IPS-18a (cell line): Measurements from ENCODE around the gene RABEP2.
"Not testable (repeated sequence)": the region's sequence is repeated elsewhere in the genome, so short reads cannot be mapped to it uniquely, and the experiment has no call there.

Experiments
- H3K27ac ChIP-seq: one replicate; pipeline ENCODE4 v1.5.1; 2013; ENCODE audit warnings: low read length
- H3K27me3 ChIP-seq: one replicate; pipeline ENCODE4 v1.6.1; 2013; ENCODE audit warnings: mild to moderate bottlenecking, low read length; ENCODE audit not compliant: control insufficient read depth, insufficient read depth
- H3K36me3 ChIP-seq: one replicate; pipeline ENCODE4 v1.6.1; 2013; ENCODE audit warnings: low read depth, low read length; ENCODE audit not compliant: control insufficient read depth
- H3K4me1 ChIP-seq: one replicate; pipeline ENCODE4 v1.6.1; 2013; ENCODE audit warnings: low read depth, low read length; ENCODE audit not compliant: control insufficient read depth
- H3K4me3 ChIP-seq: one replicate; pipeline ENCODE4 v1.5.1; 2013; ENCODE audit warnings: low read length
- H3K9ac ChIP-seq: one replicate; pipeline ENCODE4 v1.6.1; 2013; ENCODE audit warnings: mild to moderate bottlenecking, low read length, moderate library complexity
- H3K9me3 ChIP-seq: one replicate; pipeline ENCODE4 v1.6.1; 2013; ENCODE audit warnings: low read depth, low read length; ENCODE audit not compliant: control insufficient read depth

RABEP2 gene

GRCh38 chr16:28882551-28883160 is 42.4 kb downstream of the RABEP2 start:
- Histone ChIP-seq H3K36me3 (no peaks in the 10 kb centered on the region), H3K27me3 (peaks cover 11% of the 10 kb centered on the region), H3K4me1 (peaks cover 8% of the 10 kb centered on the region), H3K9ac (no peak overlapping the region), H3K4me3 (no peak overlapping the region), H3K9me3 (no peaks in the 10 kb centered on the region), H3K27ac (no peak overlapping the region)

GRCh38 chr16:28881565-28881964 is 43.5 kb downstream of the RABEP2 start:
- not testable (repeated sequence) for H3K9me3 ChIP-seq, H3K36me3 ChIP-seq, H3K9ac ChIP-seq, H3K4me1 ChIP-seq, H3K4me3 ChIP-seq, H3K27ac ChIP-seq
- H3K27me3 ChIP-seq: peaks cover 11% of the 10 kb centered on the region

- Histone ChIP-seq H3K9me3 (no peaks in the 10 kb centered on the region), H3K4me3 (no peak overlapping the region), H3K4me1 (peaks cover 8% of the 10 kb centered on the region), H3K36me3 (no peaks in the 10 kb centered on the region), H3K27me3 (peaks cover 11% of the 10 kb centered on the region), H3K9ac (no peak overlapping the region), H3K27ac (no peak overlapping the region)
Measured at GRCh38 chr16:28880955-28881354, 44.1 kb downstream of the RABEP2 start.

GRCh38 chr16:28880589-28880915 is 44.5 kb downstream of the RABEP2 start:
- Histone ChIP-seq H3K9ac (peak overlapping the region; percentile 64), H3K36me3 (no peaks in the 10 kb centered on the region), H3K27ac (no peak overlapping the region), H3K4me3 (peak overlapping the region; percentile 71), H3K9me3 (no peaks in the 10 kb centered on the region), H3K27me3 (peaks cover 11% of the 10 kb centered on the region), H3K4me1 (peaks cover 8% of the 10 kb centered on the region)

GRCh38 chr16:28879841-28880588 is 45.0 kb downstream of the RABEP2 start:
- H3K27me3 ChIP-seq: peaks cover 11% of the 10 kb centered on the region
- H3K4me3 ChIP-seq: peak overlapping the region; percentile 71
- H3K9me3 ChIP-seq: no peaks in the 10 kb centered on the region
- peaks cover 8% of the 10 kb centered on the region for H3K4me1 ChIP-seq
- no peaks in the 10 kb centered on the region for H3K36me3 ChIP-seq
- H3K27ac ChIP-seq: peak overlapping the region; percentile 54
- H3K9ac ChIP-seq: peak overlapping the region; percentile 64

GRCh38 chr16:28879261-28879840 is 45.7 kb downstream of the RABEP2 start:
- H3K9me3 ChIP-seq: no peaks in the 10 kb centered on the region
- peaks cover 8% of the 10 kb centered on the region for H3K4me1 ChIP-seq
- peak overlapping the region; percentile 71 for H3K4me3 ChIP-seq
- H3K27ac ChIP-seq: no peak overlapping the region
- H3K27me3 ChIP-seq: peaks cover 11% of the 10 kb centered on the region
- peaks cover 1% of the 10 kb centered on the region for H3K36me3 ChIP-seq
- H3K9ac ChIP-seq: peak overlapping the region; percentile 64

- Histone ChIP-seq H3K9me3 (no peaks in the 10 kb centered on the region), H3K9ac (peak within 1 kb of the TSS; percentile 64), H3K4me1 (peaks cover 7% of the 10 kb centered on the region), H3K4me3 (peak within 1 kb of the TSS; percentile 71), H3K27ac (no peak within 1 kb of the TSS), H3K27me3 (peaks cover 11% of the 10 kb centered on the region), H3K36me3 (peaks cover 6% of the 10 kb centered on the region)
Measured at GRCh38 chr16:28878083-28878926, 46.7 kb downstream of the RABEP2 start, which contains the start of gene ATP2A1. ATP2A1 (plus strand) TSS chr16:28878488; CDS start chr16:28878672, 184 bp downstream.

- H3K4me3 ChIP-seq: no peak overlapping the region
- no peaks in the 10 kb centered on the region for H3K4me1 ChIP-seq
- no peak overlapping the region for H3K27ac ChIP-seq
- peaks cover 6% of the 10 kb centered on the region for H3K36me3 ChIP-seq
- no peak overlapping the region for H3K9ac ChIP-seq
- H3K9me3 ChIP-seq: no peaks in the 10 kb centered on the region
- peaks cover 11% of the 10 kb centered on the region for H3K27me3 ChIP-seq
Measured at GRCh38 chr16:28877655-28878000, 47.4 kb downstream of the RABEP2 start.

GRCh38 chr16:28876973-28877654 is 47.9 kb downstream of the RABEP2 start:
- H3K27me3 ChIP-seq: peaks cover 11% of the 10 kb centered on the region
- no peak overlapping the region for H3K27ac ChIP-seq
- H3K4me3 ChIP-seq: no peak overlapping the region
- peaks cover 6% of the 10 kb centered on the region for H3K36me3 ChIP-seq
- no peaks in the 10 kb centered on the region for H3K4me1 ChIP-seq
- no peaks in the 10 kb centered on the region for H3K9me3 ChIP-seq
- H3K9ac ChIP-seq: no peak overlapping the region

GRCh38 chr16:28876019-28876659 is 48.9 kb downstream of the RABEP2 start:
- no peak overlapping the region for H3K4me3 ChIP-seq
- peaks cover 7% of the 10 kb centered on the region for H3K27me3 ChIP-seq
- no peak overlapping the region for H3K9ac ChIP-seq
- no peaks in the 10 kb centered on the region for H3K4me1 ChIP-seq
- no peaks in the 10 kb centered on the region for H3K9me3 ChIP-seq
- peaks cover 9% of the 10 kb centered on the region for H3K36me3 ChIP-seq
- no peak overlapping the region for H3K27ac ChIP-seq
